Heart left ventricle (tissue), 13 donors: ENCODE results near the gene FZD10.

Experiments
- POLR2A ChIP-seq, 2 donors: fragments of 450-650 bp; IDR thresholded peaks; one replicate each; pipeline ENCODE4 v1.6.1; 2017; ENCODE audit warnings: antibody characterized with exemption in 2 of 2, mild to moderate bottlenecking in 2 of 2, moderate library complexity in 2 of 2
- TF ChIP-seq, protein P1 (sequence below), 12 donors: fragments of 200-600 bp; sonication (generic) in 4 of 12; IDR thresholded peaks; one replicate each; pipeline versions ENCODE4 v1.5.0 to v1.8.0; 2018 to 2022; ENCODE audit warnings: antibody characterized with exemption in 12 of 12, mild to moderate bottlenecking in 5 of 12
- donor health status: ischemic (EF 13 %, LVEDD 7.1; RV severe dilation, severe dysfunction).
- donor health status: DM: no; HTN: yes; CAD: no.
- donor health status: DM: no; HTN: no; CAD: no.
- donor health status: ischemic (EF 25% LVEDD 6.9; RV normal size, moderate dysfunction).
- donor health status: ischemic (EF 25% LVEDD 5.7; RV mildly dilated, moderate dysfunction).
- donor health status: ischemic (EF 35%, LVEDD 5.7; RV mildly dilated, moderate dysfunction).
- donor health status: nonischemic (EF 11% LVEDD 7.7; RV severe dilation, severe dysfunction).
- donor health status: DM: yes; HTN: yes; CAD: no.
- donor health status: PGD.
- donor health status: ischemic (EF 29% LVEDD 5.4; RV normal size, mild dysfunction).
- donor health status: nonischemic (EF 23%, LVEDD 6.1; RV moderate dilation, normal function).

DNA sequence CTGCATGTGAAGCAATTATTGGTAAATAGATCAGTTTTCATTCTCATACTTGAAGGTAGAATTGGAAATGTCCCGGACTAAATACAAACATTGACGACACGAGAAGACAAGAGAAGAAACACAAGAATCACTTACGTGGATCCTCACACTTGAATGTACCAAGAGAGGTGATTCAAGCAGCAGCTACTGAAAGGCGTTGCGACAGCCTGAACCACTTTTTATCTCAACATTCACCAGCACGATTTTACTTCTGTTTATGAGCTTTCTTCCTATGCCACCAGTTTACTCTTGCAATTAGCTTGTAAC lies 3.6 kb upstream of the FZD10 start:
- TF ChIP-seq, protein P1, sequence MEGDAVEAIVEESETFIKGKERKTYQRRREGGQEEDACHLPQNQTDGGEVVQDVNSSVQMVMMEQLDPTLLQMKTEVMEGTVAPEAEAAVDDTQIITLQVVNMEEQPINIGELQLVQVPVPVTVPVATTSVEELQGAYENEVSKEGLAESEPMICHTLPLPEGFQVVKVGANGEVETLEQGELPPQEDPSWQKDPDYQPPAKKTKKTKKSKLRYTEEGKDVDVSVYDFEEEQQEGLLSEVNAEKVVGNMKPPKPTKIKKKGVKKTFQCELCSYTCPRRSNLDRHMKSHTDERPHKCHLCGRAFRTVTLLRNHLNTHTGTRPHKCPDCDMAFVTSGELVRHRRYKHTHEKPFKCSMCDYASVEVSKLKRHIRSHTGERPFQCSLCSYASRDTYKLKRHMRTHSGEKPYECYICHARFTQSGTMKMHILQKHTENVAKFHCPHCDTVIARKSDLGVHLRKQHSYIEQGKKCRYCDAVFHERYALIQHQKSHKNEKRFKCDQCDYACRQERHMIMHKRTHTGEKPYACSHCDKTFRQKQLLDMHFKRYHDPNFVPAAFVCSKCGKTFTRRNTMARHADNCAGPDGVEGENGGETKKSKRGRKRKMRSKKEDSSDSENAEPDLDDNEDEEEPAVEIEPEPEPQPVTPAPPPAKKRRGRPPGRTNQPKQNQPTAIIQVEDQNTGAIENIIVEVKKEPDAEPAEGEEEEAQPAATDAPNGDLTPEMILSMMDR (IDR thresholded peaks at IDR 0.05): no peak
- no peak for TF ChIP-seq POLR2A (IDR thresholded peaks at IDR 0.05)
